ENCODE data around the gene PPM1G.
"Not testable (repeated sequence)": the region's sequence is repeated elsewhere in the genome, so short reads cannot be mapped to it uniquely, and the experiment has no call there.

PPM1G gene, protein sequence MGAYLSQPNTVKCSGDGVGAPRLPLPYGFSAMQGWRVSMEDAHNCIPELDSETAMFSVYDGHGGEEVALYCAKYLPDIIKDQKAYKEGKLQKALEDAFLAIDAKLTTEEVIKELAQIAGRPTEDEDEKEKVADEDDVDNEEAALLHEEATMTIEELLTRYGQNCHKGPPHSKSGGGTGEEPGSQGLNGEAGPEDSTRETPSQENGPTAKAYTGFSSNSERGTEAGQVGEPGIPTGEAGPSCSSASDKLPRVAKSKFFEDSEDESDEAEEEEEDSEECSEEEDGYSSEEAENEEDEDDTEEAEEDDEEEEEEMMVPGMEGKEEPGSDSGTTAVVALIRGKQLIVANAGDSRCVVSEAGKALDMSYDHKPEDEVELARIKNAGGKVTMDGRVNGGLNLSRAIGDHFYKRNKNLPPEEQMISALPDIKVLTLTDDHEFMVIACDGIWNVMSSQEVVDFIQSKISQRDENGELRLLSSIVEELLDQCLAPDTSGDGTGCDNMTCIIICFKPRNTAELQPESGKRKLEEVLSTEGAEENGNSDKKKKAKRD

DNA sequence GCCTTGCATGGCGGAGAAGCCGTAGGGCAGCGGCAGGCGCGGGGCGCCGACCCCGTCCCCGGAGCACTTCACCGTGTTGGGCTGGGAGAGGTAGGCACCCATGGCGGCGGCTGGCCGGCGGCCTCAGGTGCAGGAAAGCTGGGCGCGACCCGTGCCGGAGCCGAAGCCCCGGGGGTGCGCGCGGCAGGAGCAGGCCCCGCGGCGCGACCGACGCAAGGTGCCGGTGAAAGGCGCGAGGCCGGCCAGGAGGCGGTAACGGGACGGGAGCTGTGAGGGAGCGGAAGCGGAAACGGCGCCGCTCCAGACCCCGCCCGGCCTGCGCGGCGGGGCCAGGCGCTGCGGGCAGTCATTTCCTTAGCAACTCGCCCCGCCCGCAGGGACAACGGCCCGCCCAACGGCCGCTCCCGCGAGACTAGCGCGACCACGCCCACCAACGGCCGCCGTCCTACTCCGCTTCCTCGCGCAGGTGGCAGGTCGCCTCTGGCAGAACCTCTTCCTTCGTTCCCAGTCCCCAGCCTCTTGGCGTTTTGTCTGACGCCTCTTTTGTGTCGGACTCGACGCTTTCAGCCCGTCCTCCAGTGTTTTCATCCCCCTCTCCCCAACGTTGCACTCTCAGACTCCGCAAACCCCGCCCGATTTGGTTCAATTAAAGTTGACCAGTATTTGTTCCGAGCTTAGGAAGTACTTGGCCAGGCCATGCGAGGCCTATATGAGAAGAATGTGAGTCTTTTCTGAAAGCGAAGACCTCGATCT is at the start of gene PPM1G:
Gene PPM1G, minus strand, starts transcription at position 271 of the 753 bp plus-strand sequence. Its CDS starts 169 bp downstream, at position 102.
- DNase-seq (ENCODE audit: low read depth, low spot score), result peak; percentile 98

DNA sequence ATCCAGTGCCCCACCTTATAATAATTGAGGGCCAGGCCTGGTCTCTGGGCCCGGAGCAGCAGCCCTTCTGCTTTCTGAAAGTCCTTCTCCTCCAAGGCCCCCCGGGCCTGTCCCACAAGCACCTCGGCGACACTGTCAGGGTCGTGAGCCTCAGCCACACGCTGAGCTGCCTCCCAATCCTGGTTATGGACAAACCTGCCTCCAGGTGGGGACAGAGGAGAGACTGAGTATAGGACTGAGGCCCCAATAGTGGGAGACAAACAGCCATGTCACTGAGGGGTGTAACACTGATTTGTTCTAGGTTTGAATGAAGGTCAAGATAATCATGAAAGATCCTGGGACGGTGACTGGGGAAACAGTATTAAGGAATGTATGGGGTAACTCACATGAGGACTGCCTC is 44.6 kb upstream of the PPM1G start:
- DNase-seq (ENCODE audit: low read depth, low spot score), result no peak

DNA sequence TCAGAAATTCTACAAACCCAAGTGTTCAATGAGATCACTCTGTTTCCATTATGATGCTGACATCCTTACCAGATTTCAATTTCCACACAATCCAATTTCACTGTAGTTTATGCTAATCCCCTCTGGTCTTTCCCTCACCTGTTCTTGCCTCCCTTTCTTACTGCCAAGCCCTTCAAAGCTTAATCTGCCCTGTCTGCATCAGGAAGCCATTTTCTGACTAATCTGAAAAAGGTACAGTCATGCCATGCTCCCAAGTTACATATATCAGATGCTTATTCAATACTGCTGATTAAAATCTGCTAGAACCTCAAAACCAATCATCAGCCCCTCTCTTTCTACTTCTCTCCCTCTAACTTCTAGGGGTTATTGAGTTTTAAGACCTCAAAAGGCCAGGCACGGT is 41.7 kb upstream of the PPM1G start:
- no peak for DNase-seq (ENCODE audit: low read depth, low spot score)

DNA sequence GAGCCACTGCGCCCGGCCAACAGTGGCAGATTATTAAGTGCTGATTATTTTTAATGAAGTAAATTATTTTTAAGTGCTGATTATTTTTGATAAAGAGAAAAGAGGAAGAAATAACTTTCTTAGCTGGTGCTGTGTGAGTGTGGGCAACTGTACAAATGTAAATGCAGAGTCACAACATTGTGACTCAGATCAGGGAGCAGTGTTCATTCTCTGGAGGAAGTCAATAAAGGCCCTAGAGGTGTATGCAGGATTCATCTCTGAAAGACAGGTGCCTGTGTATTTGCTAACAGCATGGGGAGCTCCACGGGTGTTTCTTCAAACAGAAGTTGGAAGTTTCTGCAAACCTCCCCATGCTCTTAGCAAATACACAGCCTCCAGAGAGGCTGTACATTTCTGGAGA is 39.0 kb upstream of the PPM1G start:
- DNase-seq (ENCODE audit: low read depth, low spot score), result no peak

DNA sequence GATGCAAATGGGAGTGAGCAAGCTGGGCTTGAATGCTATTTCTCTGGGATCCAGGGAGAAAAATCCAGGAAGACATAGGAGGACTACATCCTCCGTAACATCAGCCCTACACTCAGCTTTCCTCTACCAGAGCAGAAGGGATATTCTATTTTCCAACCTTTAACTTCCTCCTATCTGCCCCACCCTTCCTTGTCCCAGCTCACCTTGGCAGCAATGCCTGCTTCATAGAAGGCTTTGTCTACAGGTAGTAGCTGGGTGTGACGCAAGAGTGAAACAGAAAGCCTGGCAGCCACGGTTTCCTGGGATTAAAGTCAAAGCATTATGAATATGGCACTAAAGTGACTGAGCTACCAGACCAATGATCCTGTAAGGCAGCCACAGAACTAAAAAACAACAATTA is 36.7 kb upstream of the PPM1G start:
- DNase-seq (ENCODE audit: low read depth, low spot score), result no peak

DNA sequence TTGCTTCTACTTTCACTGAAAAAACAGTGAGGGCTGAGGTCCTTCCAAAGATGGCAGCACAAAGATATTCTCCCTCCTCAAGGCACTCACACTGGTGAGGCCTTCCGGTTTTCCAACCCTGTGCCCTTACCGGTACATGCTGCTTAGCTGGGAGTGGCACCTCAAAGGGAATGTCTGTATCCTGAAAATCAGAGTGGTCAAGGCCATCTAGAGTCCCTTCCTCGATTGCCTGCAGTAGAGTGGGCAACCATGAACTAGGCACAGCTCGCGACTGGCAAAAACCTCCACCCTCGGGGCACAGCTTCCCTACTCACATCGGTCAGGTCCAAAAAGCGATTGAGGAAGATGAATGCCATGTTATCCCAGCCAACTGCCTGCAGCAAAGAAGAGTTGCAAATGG is 36.2 kb upstream of the PPM1G start:
- no peak for DNase-seq (ENCODE audit: low read depth, low spot score)

DNA sequence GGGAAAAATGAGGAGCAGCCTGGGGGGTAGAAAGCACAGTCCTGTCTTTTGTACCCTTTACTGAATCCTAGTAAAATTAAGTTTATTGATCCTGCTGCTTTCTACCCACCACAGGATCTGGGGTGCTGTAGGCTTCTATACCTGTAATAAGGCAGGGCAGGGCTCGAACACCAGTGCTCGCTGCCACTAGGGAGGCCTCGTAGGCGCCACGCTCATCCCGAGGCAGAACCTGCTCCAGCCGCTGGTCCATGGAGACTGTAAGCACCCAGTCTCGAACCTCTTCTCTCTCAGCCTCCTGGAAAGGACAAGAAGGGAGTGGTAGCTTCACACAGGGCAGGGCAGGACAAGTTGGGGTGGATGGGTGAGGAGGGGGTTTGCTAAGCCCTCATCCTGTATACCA is 35.8 kb upstream of the PPM1G start:
- no peak for DNase-seq (ENCODE audit: low read depth, low spot score)

DNA sequence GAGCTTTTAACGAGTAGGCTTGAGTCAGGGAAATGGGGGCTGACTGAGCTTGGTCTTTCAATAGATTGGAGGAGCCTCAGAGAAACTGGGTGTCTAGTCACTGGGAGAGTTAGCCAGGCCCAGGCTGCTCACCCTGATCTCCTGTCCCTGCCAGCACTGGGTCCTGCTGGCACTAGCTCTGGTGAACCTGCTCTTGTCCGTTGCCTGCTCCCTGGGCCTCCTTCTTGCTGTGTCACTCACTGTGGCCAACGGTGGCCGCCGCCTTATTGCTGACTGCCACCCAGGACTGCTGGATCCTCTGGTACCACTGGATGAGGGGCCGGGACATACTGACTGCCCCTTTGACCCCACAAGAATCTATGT is 33.5 kb upstream of the PPM1G start:
- no peak for DNase-seq (ENCODE audit: low read depth, low spot score)

DNA sequence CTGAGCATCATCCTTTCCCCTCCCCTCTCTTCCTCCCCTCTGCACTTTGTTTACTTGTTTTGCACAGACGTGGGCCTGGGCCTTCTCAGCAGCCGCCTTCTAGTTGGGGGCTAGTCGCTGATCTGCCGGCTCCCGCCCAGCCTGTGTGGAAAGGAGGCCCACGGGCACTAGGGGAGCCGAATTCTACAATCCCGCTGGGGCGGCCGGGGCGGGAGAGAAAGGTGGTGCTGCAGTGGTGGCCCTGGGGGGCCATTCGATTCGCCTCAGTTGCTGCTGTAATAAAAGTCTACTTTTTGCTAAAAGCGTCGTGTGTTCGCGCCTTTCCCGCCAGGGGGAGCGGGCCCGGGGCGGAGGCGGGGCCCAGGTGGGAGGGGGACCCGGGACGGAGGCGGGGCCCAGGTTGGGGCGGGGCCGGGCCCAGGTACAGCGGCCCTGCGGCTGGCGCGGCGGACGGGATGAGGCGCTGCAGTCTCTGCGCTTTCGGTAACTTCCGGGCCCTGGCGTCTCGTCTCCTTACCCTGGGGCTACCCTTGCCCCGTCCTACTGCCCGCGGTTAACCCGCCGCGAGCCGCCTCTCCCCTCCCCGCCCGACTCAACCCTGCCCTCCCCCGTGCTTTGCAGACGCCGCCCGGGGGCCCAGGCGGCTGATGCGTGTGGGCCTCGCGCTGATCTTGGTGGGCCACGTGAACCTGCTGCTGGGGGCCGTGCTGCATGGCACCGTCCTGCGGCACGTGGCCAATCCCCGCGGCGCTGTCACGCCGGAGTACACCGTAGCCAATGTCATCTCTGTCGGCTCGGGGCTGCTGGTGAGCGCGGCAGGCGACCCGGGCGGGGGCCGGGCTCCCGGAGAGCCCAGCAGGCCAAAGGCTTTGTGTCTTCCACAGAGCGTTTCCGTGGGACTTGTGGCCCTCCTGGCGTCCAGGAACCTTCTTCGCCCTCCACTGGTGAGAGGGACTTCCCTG is 32.8 kb upstream of the PPM1G start, which contains the start of gene KRTCAP3:
Gene KRTCAP3, plus strand, starts transcription at position 424 of the 962 bp plus-strand sequence. Its CDS starts 32 bp downstream, at position 456.
- DNase-seq (ENCODE audit: low read depth, low spot score), result peak; percentile 83

DNA sequence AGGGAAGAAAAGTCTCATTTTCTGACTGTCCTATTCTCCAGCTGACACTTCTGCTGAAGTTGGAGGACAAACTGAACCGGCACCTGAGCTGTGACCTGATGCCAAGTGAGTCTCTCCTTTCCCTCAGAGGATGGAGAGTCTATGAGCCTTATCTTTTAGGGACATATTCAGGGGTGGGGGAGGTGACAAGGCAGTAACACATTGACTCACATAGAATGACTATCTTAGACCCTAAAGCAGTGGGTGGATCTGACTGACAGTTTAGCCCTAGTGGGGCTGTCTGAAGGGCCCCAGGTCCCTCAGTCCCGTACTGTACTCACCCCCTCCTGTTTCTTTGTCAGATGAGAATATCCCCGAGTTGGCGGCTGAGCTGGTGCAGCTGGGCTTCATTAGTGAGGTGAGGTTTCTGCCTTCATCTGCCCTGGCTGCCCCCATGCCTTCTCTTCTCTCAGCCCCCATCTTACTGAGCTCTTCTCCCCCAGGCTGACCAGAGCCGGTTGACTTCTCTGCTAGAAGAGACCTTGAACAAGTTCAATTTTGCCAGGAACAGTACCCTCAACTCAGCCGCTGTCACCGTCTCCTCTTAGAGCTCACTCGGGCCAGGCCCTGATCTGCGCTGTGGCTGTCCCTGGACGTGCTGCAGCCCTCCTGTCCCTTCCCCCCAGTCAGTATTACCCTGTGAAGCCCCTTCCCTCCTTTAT is 32.0 kb upstream of the PPM1G start:
- no peak for DNase-seq (ENCODE audit: low read depth, low spot score)

DNA sequence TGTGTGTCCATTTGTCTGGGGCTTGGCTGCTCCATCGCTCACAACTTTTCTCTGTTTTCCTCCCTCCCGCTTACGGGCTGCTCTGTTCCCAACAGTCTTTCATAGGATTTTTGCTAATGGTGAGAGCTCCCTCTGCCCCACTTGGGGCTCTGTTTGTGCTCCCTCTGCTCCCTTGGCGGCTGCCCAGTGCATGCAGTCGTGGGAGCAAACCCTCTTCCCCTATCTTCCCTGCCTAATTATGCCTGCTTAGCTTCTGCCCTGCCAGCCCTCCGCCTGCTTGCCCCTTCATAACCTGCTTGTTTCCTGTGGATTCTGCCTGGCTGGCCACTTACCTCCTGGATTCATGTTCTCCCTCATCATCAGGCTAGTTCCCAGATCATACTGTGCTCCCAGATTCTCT is 26.2 kb upstream of the PPM1G start:
- DNase-seq (ENCODE audit: low read depth, low spot score), result no peak

DNA sequence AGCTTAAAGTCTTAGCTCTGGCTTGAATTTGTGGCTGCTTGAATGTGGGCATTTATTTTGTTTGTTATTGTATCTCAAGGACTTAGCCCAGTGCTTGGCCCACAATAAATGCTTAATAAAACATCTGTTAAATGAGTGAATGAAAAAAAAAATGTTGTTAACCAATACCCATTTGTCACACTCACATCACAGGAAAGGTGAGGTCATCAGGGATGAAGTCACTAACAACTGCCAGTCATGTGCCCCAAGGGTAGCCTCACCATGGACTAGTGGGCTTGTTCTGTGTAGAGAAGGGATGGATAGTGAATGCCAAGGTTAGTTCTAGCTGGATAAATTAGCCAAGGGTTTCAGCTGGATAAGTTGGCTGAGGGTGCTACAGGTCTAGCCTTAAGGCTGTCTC is 22.0 kb upstream of the PPM1G start:
- DNase-seq (ENCODE audit: low read depth, low spot score), result peak; percentile 8

DNA sequence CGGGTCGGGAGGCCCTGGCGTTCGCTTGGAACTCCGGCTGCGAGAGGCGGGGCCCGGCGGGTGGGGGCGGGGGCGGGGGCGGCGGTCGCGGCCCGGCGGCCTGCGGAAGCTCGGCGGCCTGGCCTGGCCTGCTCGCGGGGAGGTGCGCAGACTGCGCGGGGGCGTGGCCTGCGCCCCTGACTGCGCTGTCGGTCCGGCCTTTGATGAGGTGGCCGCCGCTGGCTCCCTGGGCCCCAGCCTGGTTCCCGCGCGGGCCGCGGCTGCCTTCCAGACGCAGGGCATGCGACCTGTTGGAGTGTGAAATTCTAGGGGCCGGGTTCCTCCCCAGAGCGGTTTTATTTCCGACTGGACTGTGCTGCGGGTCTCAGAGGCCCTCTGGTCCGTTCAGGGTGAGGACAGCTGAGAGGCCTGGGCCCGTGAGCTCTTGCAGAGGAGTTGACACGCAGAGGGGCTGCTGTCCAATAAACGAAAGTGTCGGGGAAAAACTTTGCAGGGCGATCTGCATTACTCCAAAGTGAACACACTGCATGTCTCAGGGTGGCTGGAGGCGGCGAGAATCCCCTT is 19.7 kb upstream of the PPM1G start:
- DNase-seq (ENCODE audit: low read depth, low spot score), result peak; percentile 91

DNA sequence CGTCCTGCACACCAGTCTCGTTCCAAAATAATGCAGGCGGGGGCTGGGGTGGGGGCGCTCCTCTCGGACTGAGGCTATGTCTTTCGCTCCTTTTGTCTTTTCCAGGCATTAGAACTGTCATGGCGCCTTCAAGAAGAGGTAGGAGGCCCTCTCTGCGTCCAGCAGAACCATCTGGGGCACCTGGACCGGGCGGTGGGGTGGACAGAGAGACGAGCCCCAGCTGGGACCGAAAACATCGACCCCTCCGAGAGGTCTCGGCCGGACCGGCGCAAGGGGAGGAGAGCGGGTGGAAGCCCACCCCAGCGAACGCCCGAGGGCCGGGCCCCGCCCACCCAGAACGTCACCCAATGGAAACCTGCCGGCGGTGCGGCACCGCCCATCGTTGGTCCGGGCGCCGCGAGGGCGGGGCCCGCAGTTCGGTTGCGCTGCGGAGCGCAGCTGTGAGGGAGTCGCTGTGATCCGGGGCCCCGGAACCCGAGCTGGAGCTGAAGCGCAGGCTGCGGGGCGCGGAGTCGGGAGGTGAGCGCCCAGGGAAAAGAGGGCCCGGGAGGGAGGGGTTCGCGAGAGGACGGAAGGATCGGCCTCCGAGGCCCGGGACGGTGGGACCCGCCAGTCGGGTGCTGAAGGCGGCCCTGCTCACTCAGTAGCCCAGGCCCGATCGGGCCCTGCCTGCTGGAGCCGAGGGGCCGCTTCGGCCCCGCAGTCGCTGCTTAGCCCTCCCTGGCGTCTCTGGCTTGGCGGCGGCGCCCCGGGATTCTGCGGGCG is 19.0 kb upstream of the PPM1G start, which contains the start of gene NRBP1:
Gene NRBP1, plus strand, starts transcription at position 419 of the 765 bp plus-strand sequence. CDS start 4,643 bp downstream, outside the sequence.
- peak; percentile 97 for DNase-seq (ENCODE audit: low read depth, low spot score)

DNA sequence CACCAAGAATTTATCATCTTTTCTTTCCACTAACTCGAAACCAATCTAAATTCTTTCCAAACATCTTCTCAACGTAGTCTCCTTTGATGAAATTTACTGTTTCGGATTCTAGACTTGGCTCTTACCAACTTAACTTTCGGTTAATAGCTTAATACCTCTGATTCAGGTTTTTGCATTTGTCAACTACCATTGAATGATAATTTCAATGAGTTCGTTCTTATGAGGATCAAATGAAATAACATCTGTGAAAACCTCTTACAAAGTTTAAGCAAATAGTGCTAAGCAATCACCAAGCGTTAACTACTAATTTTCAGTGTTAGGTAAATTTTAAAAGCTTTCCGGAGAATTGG is 18.4 kb upstream of the PPM1G start:
- DNase-seq (ENCODE audit: low read depth, low spot score), result no peak

DNA sequence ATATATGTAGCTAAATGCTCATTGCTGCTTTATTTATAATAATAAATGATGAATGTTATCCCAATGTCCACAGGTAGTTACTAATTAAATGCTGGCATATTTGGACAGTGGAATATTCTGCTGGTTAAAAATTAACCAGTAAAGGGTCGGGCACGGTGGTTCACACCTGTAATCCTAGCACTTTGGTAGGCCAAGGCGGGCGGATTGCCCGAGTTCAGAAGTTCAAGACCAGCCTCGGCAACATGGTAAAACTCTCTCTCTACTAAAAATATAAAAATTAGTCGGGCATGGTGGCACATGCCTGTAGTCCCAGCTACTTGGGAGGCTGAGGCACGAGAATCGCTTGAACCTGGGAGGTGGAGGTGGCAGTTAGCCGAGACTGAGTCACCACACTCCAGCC is 15.6 kb upstream of the PPM1G start:
- DNase-seq (ENCODE audit: low read depth, low spot score), result not testable (repeated sequence)

DNA sequence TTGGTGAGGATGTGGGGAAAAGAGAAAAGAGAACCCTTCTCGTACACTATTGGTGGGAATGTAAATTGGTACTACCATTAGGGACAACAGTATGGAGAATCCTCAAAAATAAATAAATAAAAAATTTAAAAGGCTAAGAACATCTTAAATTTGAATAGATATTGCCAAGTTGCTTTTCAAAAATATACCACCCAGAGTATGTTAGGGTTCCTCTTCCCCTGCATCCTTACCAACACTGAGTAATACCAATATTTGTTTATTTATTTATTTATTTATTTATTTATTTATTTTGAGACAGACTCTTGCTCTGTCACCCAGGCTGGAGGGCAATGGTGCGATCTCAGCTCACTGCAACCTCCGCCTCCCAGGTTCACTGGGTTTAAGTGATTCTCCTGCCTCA is 13.6 kb upstream of the PPM1G start:
- DNase-seq (ENCODE audit: low read depth, low spot score), result no peak

DNA sequence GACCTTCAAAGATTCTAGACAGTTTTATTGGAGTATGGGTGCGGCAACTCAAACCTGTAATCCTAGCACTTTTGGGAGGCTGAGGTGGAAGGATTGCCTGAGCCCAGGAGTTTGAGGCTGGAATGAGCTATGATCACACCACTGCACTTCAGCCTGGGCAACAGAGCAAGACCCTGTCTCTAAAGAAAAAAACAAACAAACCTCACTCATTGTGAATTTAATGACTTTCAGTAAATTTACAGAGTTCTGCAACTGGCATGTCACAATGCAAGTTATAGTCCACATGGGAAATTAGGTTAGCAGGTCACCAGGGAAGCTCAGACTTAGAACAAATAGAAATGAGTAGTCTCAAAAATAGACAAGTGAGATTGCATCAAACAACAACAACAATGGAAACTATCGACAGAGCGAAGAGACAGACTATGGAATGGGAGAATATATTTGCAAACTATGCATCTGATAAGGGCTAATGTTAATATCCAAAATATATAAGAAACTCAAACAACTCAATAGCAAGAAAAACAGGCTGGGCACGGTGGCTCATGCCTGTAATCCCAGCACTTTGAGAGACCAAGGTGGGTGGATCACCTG is 12.4 kb upstream of the PPM1G start:
- no peak for DNase-seq (ENCODE audit: low read depth, low spot score)

DNA sequence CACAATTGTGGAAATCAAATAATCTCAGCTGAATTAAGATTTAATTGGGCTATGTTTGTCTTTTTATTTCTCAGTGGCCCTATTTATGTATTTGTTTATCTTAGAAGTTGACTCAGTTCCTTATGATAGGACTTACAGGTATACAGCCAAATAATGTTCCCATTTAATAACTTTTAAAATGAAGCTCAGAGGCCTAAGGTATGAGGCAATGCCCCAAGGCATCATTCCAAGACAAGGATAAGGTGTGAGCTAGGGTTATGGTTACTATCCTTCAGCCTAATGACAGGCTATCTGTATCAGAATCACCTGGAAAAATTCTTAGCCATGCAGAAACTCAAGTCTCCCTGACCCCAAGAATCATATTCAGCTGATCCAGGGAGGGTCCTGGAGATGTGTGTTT is 11.6 kb upstream of the PPM1G start:
- no peak for DNase-seq (ENCODE audit: low read depth, low spot score)

Data from ELF-1 (cell line).